Effector memory CD8-positive, alpha-beta T cell (primary cell): ENCODE measurements around the gene MPL.

Source experiments
- ATAC-seq: fragments of 150-1000 bp; cut with Tn5 transposase; replicated peaks from 2 replicates; pipeline ENCODE4 v1.10.0; 2021; ENCODE audit warnings: mild to moderate bottlenecking, moderate library complexity
- DNase-seq, 3 experiments: peaks; one replicate each; pipeline ENCODE4 v3.0.0; 2021
- H3K27ac Mint-ChIP-seq, 2 donors: one replicate each; pipeline ENCODE4 v1.8.0; 2022; ENCODE audit warnings: mild to moderate bottlenecking in 2 of 2, mixed read lengths in 2 of 2, moderate library complexity in 2 of 2
- H3K27me3 Mint-ChIP-seq, 2 donors: one replicate each; pipeline ENCODE4 v1.8.0; 2022; ENCODE audit warnings: mixed read lengths in 2 of 2
- H3K36me3 Mint-ChIP-seq: one replicate; pipeline ENCODE4 v1.8.0; 2022; ENCODE audit warnings: mild to moderate bottlenecking, moderate library complexity, mixed read lengths; ENCODE audit not compliant: insufficient read depth
- H3K4me1 Mint-ChIP-seq, 2 donors: one replicate each; pipeline ENCODE4 v1.8.0; 2022; ENCODE audit warnings: low read depth in 2 of 2, mixed read lengths in 2 of 2
- H3K4me3 Mint-ChIP-seq, 2 donors: one replicate each; pipeline ENCODE4 v1.8.0; 2022; ENCODE audit warnings: mild to moderate bottlenecking in 2 of 2, mixed read lengths in 2 of 2, moderate library complexity in 2 of 2
- H3K9me3 Mint-ChIP-seq, 2 donors: one replicate each; pipeline ENCODE4 v1.8.0; 2022; ENCODE audit warnings: mixed read lengths in 2 of 2

MPL gene

GRCh38 chr1:43302201-43302600, 35.4 kb upstream of the MPL start:
- H3K27ac Mint-ChIP-seq, result no peak overlapping the region
- DNase-seq (no peak), ATAC-seq (no peak)
- H3K27me3 Mint-ChIP-seq, result peaks cover 16 to 34% of the 10 kb centered on the region in 2 donors
- peaks cover 0 to 1% of the 10 kb centered on the region in 2 donors for H3K4me1 Mint-ChIP-seq
- H3K4me3 Mint-ChIP-seq, result no peak overlapping the region
- H3K36me3 Mint-ChIP-seq, result peaks cover 3% of the 10 kb centered on the region
- no peaks in the 10 kb centered on the region for H3K9me3 Mint-ChIP-seq

GRCh38 chr1:43302721-43303470, 34.7 kb upstream of the MPL start:
- H3K4me3 Mint-ChIP-seq, result no peak overlapping the region
- H3K9me3 Mint-ChIP-seq, result no peaks in the 10 kb centered on the region
- H3K4me1 Mint-ChIP-seq, result peaks cover 0 to 1% of the 10 kb centered on the region in 2 donors
- peaks cover 21 to 41% of the 10 kb centered on the region in 2 donors for H3K27me3 Mint-ChIP-seq
- no peak for DNase-seq
- H3K36me3 Mint-ChIP-seq, result peaks cover under 1% of the 10 kb centered on the region
- H3K27ac Mint-ChIP-seq, result no peak overlapping the region
- ATAC-seq, result no peak

DNA sequence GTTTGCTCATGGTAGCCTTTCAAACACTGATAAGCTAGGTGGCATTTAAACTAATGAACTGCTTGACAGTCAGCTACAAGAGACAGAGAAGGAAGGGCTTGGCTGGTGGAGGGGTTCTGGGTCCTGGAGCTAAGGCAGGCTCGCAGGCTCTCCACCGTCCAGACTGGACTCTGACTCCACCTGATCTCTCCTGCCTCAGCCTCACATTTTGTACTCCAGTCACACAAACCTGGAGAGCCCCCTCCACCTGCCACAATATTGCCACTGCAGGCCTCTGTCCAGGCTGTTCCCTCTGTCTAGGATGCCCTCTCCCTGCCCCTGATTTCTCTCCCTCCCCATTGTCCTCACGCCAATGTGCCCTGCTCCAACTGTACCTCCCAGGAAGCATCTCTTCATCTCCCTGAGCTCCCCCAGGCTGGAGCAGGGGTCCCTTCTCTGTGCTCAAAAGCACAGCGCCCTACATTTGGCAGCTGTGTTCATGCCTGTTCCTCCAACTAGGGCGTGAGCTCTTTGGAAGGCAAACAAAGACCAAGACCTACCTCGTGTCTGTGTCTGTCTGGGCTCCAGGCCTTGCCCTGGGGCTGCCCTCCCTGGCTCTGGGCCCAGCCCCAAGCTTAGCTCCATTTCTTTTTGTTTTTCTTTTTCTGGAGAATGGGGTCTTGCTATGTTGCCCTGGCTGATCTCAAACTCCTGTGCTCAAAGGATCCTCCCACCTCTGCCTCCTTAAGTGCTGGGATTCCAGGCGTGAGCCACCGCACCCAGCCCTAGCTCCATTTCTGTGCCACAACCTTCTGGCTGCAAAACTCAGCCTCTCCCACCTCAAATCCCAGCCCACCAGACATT, 33.9 kb upstream of the MPL start:
- Mint-ChIP-seq H3K27ac (no peak overlapping the region), H3K36me3 (no peaks in the 10 kb centered on the region), H3K27me3 (peaks cover 29 to 49% of the 10 kb centered on the region in 2 donors), H3K9me3 (no peaks in the 10 kb centered on the region), H3K4me1 (peaks cover 0 to 1% of the 10 kb centered on the region in 2 donors), H3K4me3 (no peak overlapping the region)
- ATAC-seq (no peak), DNase-seq (no peak)

DNA sequence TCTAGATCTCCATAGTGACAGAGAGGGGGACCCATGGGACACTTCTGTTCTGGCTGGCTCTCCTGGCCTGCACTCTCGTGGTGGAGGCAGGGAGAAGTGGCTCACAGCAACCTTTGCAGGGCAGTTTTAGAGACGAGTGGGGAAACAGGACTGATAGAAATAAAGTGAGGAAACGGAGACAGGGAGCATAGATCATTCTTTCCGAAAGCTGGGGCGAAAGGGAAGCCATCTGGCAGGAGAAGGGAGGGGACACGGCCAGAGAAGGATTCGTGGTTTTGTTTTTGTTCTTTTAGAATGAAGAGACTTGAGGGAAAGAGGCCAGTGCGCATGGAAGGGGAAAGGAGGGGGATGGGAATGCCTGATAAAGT, 33.3 kb upstream of the MPL start:
- ATAC-seq, result no peak
- no peak for DNase-seq
- Mint-ChIP-seq H3K27ac (no peak overlapping the region), H3K4me1 (peaks cover 0 to 1% of the 10 kb centered on the region in 2 donors), H3K9me3 (no peaks in the 10 kb centered on the region), H3K4me3 (no peak overlapping the region), H3K36me3 (no peaks in the 10 kb centered on the region), H3K27me3 (peaks cover 31 to 51% of the 10 kb centered on the region in 2 donors)

GRCh38 chr1:43304771-43305300, 32.8 kb upstream of the MPL start:
- H3K27ac Mint-ChIP-seq, result no peak overlapping the region
- no peaks in the 10 kb centered on the region for H3K36me3 Mint-ChIP-seq

DNA sequence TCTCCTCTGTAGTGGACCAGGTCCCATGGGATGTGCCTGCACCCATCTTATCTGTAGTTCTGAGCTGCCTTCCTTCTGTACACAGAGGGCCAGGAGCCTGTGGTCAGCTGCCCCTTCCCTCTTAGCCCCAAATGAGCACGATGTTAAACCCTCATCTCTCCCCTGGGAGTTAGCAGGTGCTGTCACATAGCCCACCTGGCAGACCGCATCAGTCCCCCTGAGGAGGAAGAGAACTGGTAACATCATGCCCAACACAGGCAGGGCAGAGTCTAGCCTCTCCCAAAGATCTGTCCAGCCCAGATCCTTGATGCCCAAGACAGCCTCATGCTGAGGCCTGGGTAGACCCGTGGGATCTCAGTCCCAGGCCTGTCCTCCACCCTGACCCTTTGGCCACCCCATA, 32.2 kb upstream of the MPL start:
- Mint-ChIP-seq H3K4me3 (no peak overlapping the region), H3K36me3 (no peaks in the 10 kb centered on the region), H3K9me3 (no peaks in the 10 kb centered on the region), H3K27ac (no peak overlapping the region), H3K27me3 (peaks cover 39 to 51% of the 10 kb centered on the region in 2 donors), H3K4me1 (peaks cover 0 to 1% of the 10 kb centered on the region in 2 donors)
- ATAC-seq (no peak), DNase-seq (no peak)

More at GRCh38 chr1:43304771-43305300, 32.8 kb upstream of the MPL start:
- H3K27me3 Mint-ChIP-seq, result peaks cover 33 to 51% of the 10 kb centered on the region in 2 donors
- ATAC-seq (no peak), DNase-seq (no peak)
- no peak overlapping the region for H3K4me3 Mint-ChIP-seq
- peaks cover 0 to 1% of the 10 kb centered on the region in 2 donors for H3K4me1 Mint-ChIP-seq
- H3K9me3 Mint-ChIP-seq, result no peaks in the 10 kb centered on the region

DNA sequence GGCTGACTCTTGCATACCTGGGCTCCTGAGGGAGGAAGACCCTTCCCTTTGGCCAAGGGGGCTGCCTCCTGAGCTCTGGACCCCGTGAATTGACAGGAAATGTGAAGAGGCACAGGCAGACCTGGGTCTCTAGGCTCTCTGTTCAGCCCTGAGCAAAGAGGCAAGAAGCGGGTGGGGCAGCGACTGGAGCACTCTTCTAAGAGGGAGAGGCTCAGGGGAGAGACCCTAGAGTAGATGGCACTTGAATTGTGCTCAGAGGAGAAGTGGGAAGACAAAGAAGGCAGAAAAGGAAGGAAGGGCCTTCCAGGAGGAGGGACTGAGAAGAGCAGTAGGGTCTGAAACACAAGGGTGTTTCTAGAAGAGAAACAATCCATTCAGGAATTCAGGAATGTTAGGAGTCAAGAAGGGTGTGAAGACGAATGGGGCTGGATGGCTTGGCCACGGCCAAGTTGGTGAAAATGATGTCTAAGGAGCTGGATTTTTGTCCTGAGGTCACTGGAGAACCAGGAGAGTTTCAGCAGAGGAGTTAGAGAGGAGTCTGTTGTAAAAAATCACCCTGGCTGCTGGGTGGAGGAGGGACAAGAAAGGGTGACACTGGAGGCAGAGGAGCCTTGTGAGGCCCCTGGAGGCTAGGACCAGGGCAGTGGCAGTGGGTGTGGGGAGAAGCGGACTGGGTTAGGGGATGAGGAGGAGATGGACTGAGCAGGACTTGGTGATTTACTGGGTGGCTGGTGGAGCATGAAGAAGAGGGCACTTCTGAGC, 31.5 kb upstream of the MPL start:
- DNase-seq (no peak), ATAC-seq (no peak)
- Mint-ChIP-seq H3K4me3 (no peak overlapping the region), H3K36me3 (no peaks in the 10 kb centered on the region), H3K27ac (no peak overlapping the region), H3K9me3 (no peaks in the 10 kb centered on the region), H3K27me3 (peaks cover 39 to 51% of the 10 kb centered on the region in 2 donors), H3K4me1 (no peaks in the 10 kb centered on the region)

DNA sequence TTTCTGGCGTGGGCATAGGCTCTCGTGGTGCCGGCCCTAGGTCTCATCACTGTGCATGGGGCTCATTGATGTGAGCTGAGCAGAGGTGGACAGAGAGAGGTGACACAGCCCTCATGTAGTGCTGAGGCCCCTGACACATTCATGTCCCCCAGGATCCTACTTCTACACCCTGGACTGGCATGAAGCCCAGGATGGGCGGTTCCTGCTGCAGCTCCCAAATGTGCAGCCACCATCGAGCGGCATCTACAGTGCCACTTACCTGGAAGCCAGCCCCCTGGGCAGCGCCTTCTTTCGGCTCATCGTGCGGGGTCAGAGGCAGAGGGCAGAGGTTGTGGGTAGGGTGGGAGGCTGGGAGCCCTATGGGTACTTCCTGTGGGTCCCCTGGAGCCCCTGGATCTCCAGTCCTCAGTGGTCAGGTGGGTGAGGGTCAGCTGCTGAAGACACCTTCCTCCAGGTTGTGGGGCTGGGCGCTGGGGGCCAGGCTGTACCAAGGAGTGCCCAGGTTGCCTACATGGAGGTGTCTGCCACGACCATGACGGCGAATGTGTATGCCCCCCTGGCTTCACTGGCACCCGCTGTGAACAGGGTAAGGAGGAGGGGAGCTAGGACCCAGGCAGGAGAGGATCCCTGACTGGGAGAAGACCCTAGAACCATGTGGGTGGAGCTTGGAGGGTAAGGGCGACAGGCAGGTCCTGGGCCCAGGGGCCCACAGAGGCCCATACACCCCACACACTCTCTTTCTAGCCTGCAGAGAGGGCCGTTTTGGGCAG, 30.7 kb upstream of the MPL start:
- Mint-ChIP-seq H3K27ac (no peak overlapping the region), H3K4me3 (no peak overlapping the region), H3K9me3 (no peaks in the 10 kb centered on the region), H3K4me1 (no peaks in the 10 kb centered on the region), H3K36me3 (no peaks in the 10 kb centered on the region), H3K27me3 (peaks cover 39 to 49% of the 10 kb centered on the region in 2 donors)
- DNase-seq (no peak), ATAC-seq (no peak)

DNA sequence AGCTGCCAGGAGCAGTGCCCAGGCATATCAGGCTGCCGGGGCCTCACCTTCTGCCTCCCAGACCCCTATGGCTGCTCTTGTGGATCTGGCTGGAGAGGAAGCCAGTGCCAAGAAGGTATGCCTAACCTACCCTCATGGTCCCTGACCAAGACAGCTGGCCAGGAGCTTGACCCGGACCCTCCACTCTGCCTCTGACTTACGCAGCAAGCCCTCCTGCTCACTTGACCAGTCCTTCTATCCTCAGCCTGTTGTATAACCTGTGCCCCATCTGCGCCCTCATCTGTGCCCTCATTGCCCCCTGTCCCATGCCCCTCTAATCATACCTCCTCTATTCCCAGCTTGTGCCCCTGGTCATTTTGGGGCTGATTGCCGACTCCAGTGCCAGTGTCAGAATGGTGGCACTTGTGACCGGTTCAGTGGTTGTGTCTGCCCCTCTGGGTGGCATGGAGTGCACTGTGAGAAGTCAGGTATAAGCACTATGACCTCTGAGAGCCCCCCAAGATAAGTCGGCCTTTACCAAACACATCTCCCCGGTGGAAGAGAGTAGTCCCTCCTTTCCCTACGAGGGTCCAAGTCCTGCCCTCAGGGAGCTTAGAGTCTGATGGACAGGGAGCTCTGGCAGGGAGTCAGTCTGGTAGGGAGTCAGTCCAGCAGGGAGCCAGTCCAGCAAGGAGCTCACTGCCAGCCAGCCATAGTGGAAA, 30.0 kb upstream of the MPL start:
- Mint-ChIP-seq H3K4me3 (no peak overlapping the region), H3K9me3 (no peaks in the 10 kb centered on the region), H3K27me3 (peaks cover 33 to 41% of the 10 kb centered on the region in 2 donors), H3K27ac (no peak overlapping the region), H3K36me3 (no peaks in the 10 kb centered on the region), H3K4me1 (no peaks in the 10 kb centered on the region)
- DNase-seq, result no peak
- ATAC-seq, result no peak

GRCh38 chr1:43308635-43309404, 28.8 kb upstream of the MPL start:
- H3K9me3 Mint-ChIP-seq, result no peaks in the 10 kb centered on the region
- no peaks in the 10 kb centered on the region for H3K4me1 Mint-ChIP-seq
- DNase-seq, result no peak
- H3K27me3 Mint-ChIP-seq, result peaks cover 33 to 37% of the 10 kb centered on the region in 2 donors
- no peak for ATAC-seq
- no peak overlapping the region for H3K27ac Mint-ChIP-seq
- H3K4me3 Mint-ChIP-seq, result no peak overlapping the region
- no peaks in the 10 kb centered on the region for H3K36me3 Mint-ChIP-seq

GRCh38 chr1:43309405-43310025, 28.1 kb upstream of the MPL start:
- H3K4me3 Mint-ChIP-seq, result no peak overlapping the region
- no peaks in the 10 kb centered on the region for H3K36me3 Mint-ChIP-seq
- ATAC-seq (no peak), DNase-seq (no peak)
- peaks cover 33 to 34% of the 10 kb centered on the region in 2 donors for H3K27me3 Mint-ChIP-seq
- H3K4me1 Mint-ChIP-seq, result no peaks in the 10 kb centered on the region
- H3K9me3 Mint-ChIP-seq, result no peaks in the 10 kb centered on the region
- no peak overlapping the region for H3K27ac Mint-ChIP-seq
